ENCODE data around the gene TRMT6. TPM values are rescaled to one million over a fixed set of nuclear protein-coding genes. Genes with fewer than 3 reads are reported as not detected.

The TRMT6 gene
- total RNA-seq, 2 experiments from 2014 or later: 22.5 to 29.5 TPM

- H3K36me3 ChIP-seq (ENCODE audit: insufficient read depth, low read length): peaks cover 99% of the 10 kb centered on the region
- no peak overlapping the region for H3K27ac ChIP-seq (ENCODE audit: low read depth, low read length, poor library complexity, severe bottlenecking)
- H3K4me3 ChIP-seq (ENCODE audit: low read depth, low read length, poor library complexity, severe bottlenecking): no peak overlapping the region
- no peaks in the 10 kb centered on the region for H4K20me1 ChIP-seq (ENCODE audit: insufficient read depth, low read length)
- no peak for TF ChIP-seq EZH2phosphoT487 (IDR thresholded peaks at IDR 0.05; ENCODE audit: borderline replicate concordance, low read depth, low read length)
- no peak for TF ChIP-seq CTCF (conservative IDR thresholded peaks at IDR 0.05; ENCODE audit: low read length)
- H3K4me2 ChIP-seq (ENCODE audit: low read length): no peak overlapping the region
- H3K9me3 ChIP-seq (ENCODE audit: low read length): no peaks in the 10 kb centered on the region
- no TSS peak for BruUV-seq (replicated peaks)
- H3K9me2 ChIP-seq (ENCODE audit: insufficient read depth, low read length): no peaks in the 10 kb centered on the region
- ChIA-PET POLR2A (interaction anchor here (0.7 to 1.4 kb wide), 2 partner anchors 8 to 78 kb away, joined by 3 to 5 read pairs; no protein-coding TSS in a partner anchor), CTCF (ENCODE audit: unreplicated experiment) (no interaction called here)
- no peaks in the 10 kb centered on the region for H3K79me2 ChIP-seq (ENCODE audit: insufficient read depth, low read depth, low read length)
- H2AFZ ChIP-seq (ENCODE audit: low read length): no peak overlapping the region
- DNase-seq (ENCODE audit: low spot score): no peak
- intact Hi-C loops (cut with micrococcal nuclease; ENCODE audit: unreplicated experiment): no loop called here
- no peaks in the 10 kb centered on the region for H3K4me1 ChIP-seq (ENCODE audit: insufficient read depth, low read length, poor library complexity, severe bottlenecking)
Observed at GRCh38 chr20:5979801-5980200, 29.5 kb upstream of the TRMT6 start.

- BruUV-seq (replicated peaks): no TSS peak
- Histone ChIP-seq H3K4me3 (ENCODE audit: low read depth, low read length, poor library complexity, severe bottlenecking) (no peak overlapping the region), H3K79me2 (ENCODE audit: insufficient read depth, low read depth, low read length) (no peaks in the 10 kb centered on the region), H3K9me3 (ENCODE audit: low read length) (no peaks in the 10 kb centered on the region), H2AFZ (ENCODE audit: low read length) (no peak overlapping the region), H3K27ac (ENCODE audit: low read depth, low read length, poor library complexity, severe bottlenecking) (no peak overlapping the region), H3K36me3 (ENCODE audit: insufficient read depth, low read length) (peaks cover 99% of the 10 kb centered on the region), H3K4me1 (ENCODE audit: insufficient read depth, low read length, poor library complexity, severe bottlenecking) (no peaks in the 10 kb centered on the region), H3K9me2 (ENCODE audit: insufficient read depth, low read length) (no peaks in the 10 kb centered on the region), H4K20me1 (ENCODE audit: insufficient read depth, low read length) (no peaks in the 10 kb centered on the region), H3K4me2 (ENCODE audit: low read length) (no peak overlapping the region)
- intact Hi-C loops (cut with micrococcal nuclease; ENCODE audit: unreplicated experiment): no loop called here
- POLR2A ChIA-PET: interaction anchor here (0.5 to 1.4 kb wide), 4 partner anchors 12 to 371 kb away, joined by 3 to 4 read pairs (median 4); no protein-coding TSS in a partner anchor
- DNase-seq (ENCODE audit: low spot score): no peak
- CTCF ChIA-PET (ENCODE audit: unreplicated experiment): no interaction called here
- no peak for TF ChIP-seq CTCF (conservative IDR thresholded peaks at IDR 0.05; ENCODE audit: low read length)
- TF ChIP-seq EZH2phosphoT487 (IDR thresholded peaks at IDR 0.05; ENCODE audit: borderline replicate concordance, low read depth, low read length): no peak
Observed at GRCh38 chr20:5977975-5978374, 27.6 kb upstream of the TRMT6 start.

GRCh38 chr20:5977223-5977622 is 26.9 kb upstream of the TRMT6 start:
- CTCF ChIA-PET (ENCODE audit: unreplicated experiment): no interaction called here
- Histone ChIP-seq H4K20me1 (ENCODE audit: insufficient read depth, low read length) (no peaks in the 10 kb centered on the region), H3K79me2 (ENCODE audit: insufficient read depth, low read depth, low read length) (no peaks in the 10 kb centered on the region), H3K4me2 (ENCODE audit: low read length) (no peak overlapping the region), H3K4me3 (ENCODE audit: low read depth, low read length, poor library complexity, severe bottlenecking) (no peak overlapping the region), H3K4me1 (ENCODE audit: insufficient read depth, low read length, poor library complexity, severe bottlenecking) (no peaks in the 10 kb centered on the region), H3K27ac (ENCODE audit: low read depth, low read length, poor library complexity, severe bottlenecking) (no peak overlapping the region), H3K36me3 (ENCODE audit: insufficient read depth, low read length) (peaks cover 99% of the 10 kb centered on the region), H2AFZ (ENCODE audit: low read length) (no peak overlapping the region), H3K9me3 (ENCODE audit: low read length) (no peaks in the 10 kb centered on the region), H3K9me2 (ENCODE audit: insufficient read depth, low read length) (no peaks in the 10 kb centered on the region)
- POLR2A ChIA-PET: interaction anchor here (1.0 to 1.4 kb wide), 3 partner anchors 10 to 27 kb away, joined by 3 to 4 read pairs (median 3); partner anchors contain the start of genes MCM8 and TRMT6
- intact Hi-C loops (cut with micrococcal nuclease; ENCODE audit: unreplicated experiment): no loop called here
- no TSS peak for BruUV-seq (replicated peaks)
- no peak for DNase-seq (ENCODE audit: low spot score)
- TF ChIP-seq CTCF (conservative IDR thresholded peaks at IDR 0.05; ENCODE audit: low read length) (no peak), EZH2phosphoT487 (IDR thresholded peaks at IDR 0.05; ENCODE audit: borderline replicate concordance, low read depth, low read length) (no peak)

Data from OCI-LY7 (cell line).